HL-60/S4 treated with retinoic acid at 250 ng/mL for 4 days and 3 days (cell line): ENCODE data around the gene RALB.

Experiments used
- in situ Hi-C: fragments of 300-500 bp; cut with MboI; formaldehyde crosslinking; loops from 2 replicates; pipeline ENCODE4 v1.7.0; 2022; ENCODE audit warnings: low sequenced_read_pairs

Gene RALB

GRCh38 chr2:120262150-120262549 lies 9.5 kb downstream of the RALB start:
- in situ Hi-C loops: no loop called here

- in situ Hi-C loops: no loop called here
Observed at GRCh38 chr2:120262761-120263428, 10.2 kb downstream of the RALB start.

DNA sequence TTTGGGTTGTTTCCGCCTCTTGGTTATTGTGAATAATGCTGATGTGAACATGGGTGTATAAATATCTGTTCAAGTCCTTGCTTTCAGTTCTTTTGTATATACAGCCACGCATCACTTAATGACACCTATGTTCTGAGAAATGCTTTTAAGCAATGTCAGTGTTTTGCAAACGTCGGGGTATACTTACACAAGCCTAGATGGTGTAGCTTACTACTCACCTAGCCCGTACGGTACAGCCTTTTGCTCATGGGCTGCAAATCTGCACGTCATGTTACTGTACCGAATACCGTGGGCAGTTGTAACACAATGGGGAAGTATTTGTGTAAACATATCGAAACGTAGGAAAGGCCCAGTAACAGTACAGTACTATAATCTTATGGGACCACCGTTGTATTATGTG lies 12.4 kb downstream of the RALB start:
- in situ Hi-C loops: no loop called here

DNA sequence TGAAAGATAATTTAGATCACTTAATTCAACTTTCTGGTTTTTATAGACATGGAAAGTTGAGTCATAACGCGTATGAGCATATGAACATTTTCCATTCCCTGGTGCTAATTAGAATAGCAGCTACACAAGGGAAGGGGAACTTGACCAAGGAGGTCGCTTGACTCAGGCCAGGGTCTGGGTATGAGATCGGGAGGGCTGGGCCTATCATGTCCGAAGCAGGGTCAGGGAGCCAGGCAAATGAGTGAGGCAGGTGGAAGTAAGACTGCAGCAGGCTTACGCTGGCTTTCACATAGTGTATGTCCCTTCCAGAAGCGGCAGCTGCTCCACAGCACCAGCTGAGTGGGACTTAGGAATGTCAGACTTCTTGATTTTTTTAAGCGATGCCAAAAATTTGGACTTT lies 14.7 kb downstream of the RALB start:
- in situ Hi-C loops: no loop called here

- in situ Hi-C loops: no loop called here
Observed at GRCh38 chr2:120269076-120269744, 16.6 kb downstream of the RALB start.

- in situ Hi-C loops: no loop called here
Observed at GRCh38 chr2:120269816-120270215, 17.2 kb downstream of the RALB start.

DNA sequence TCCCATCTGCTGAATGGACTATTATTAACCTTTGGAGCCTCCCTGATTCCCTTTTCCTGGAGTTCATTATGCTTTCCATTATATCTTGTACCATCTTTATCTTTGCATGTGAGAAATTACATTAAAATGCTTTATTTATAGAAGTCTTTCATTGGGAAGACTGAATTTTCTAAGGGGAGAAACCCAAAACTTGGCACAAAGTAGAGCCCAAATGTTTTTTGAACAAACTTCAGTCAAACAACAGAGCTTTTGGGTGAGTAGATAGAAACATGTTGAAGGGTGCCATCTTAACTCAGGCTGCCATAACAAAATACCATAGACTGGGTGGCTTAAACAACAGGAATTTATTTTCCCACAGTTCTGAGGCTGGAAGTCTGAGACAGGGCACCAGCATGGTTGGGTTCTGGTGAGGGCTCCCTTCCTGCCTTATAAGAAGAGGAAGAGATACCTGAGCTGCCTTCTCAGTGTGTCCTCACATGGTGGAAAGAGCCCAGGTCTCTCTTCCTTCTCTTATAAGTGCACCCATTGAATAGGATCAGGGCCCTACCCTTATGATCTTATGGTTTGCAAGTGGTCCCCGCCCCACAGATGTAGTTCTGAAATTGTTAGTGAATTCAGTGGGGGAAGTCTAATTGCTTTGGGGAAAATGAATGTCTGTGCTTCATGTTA lies 19.2 kb downstream of the RALB start:
- in situ Hi-C loops: no loop called here

GRCh38 chr2:120272763-120273481 lies 20.3 kb downstream of the RALB start:
- in situ Hi-C loops: no loop called here

DNA sequence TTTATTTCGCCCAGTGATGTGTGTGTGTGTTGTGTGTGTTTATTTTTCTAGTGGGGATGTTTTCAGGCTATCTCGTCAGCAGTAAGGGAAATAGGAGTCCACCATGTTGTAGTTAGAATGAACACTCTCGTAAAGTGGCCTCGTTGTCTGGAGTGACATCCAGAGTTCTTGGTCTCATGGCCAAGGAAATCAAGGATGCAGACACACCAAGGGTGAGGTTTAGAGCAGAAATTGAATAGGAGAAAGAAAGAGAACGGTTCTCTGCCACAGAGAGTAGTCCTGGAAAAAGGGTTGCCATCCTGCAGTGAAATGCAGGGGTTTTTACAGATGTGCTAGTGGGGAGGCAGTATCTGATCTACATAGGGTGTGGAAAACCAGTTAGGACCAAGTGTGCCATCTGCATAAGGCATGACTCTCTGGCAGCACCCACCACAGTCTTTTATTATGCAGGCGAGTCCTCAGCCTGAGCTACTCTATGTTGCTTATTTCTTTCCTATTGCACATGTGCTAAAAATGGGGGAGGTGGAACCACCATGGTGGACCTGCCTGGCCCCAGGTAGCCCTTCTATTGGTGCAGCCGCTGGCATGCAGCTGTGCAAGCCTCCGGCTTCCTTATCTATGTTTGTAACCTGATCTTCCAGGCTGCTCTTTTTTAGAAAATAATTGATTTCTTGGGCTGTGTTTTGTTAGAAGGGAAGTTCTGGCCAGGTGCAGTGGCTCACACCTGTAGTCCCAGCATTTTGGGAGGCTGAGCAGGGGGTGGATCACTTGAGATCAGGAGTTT lies 23.2 kb downstream of the RALB start:
- in situ Hi-C loops: no loop called here

DNA sequence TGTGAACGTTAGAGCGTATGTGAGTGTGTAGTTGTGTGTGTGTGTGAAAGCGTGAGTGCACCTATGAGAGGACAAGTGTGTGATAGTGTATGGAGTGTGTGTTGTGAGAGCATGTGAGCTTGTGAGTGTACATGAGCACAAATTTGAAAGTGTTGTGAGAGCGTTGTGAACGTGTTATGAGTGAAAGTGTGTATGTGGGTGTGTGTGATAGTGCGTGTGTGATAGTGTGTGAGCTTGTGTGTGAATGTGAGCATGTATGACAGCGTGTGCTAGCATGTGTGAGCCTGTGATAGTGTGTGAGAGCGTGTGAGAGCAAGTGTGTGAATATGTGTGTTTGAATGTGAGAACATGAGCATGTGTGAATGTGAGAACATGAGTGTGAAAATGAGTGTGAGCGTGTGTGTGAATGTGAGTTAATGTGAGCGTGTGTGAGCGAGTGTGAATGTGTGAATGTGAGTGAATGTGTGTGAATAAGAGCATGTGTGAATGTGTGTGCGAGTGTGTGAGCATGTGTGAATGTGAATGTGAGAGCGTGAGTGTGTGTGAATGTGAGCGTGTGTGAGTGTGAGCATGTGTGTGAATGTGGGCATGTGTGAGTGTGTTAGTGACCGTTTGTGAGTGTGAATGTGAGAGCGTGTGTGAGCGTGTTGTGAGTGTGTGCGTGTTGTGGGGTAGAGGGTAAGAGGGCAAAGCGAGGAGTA lies 25.0 kb downstream of the RALB start:
- in situ Hi-C loops: no loop called here

GRCh38 chr2:120278901-120279300 lies 26.2 kb downstream of the RALB start:
- in situ Hi-C loops: no loop called here

GRCh38 chr2:120279708-120280107 lies 27.1 kb downstream of the RALB start:
- in situ Hi-C loops: no loop called here

DNA sequence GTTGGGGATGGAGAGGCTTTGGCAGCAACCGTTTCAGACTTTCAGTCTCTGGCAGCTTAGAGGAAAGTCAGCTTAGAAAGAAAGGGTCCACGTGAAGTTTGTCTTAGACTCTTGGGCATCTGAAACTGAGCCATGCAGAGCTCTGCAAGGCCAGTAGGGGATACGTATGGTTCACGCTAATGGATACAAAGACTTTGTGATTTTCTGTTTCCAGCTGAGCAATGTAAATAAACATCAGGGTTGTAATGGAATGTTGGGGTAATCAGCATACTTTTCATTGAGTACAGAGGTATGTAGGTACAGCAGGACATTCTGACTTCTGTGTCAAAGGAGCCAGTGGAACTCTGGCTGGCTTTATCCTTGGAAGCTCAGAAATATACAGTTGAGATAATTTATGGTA lies 31.0 kb downstream of the RALB start:
- in situ Hi-C loops: no loop called here

- in situ Hi-C loops: no loop called here
Observed at GRCh38 chr2:120285056-120285455, 32.4 kb downstream of the RALB start.

GRCh38 chr2:120287183-120288015 lies 34.7 kb downstream of the RALB start:
- in situ Hi-C loops: no loop called here

GRCh38 chr2:120288016-120288373 lies 35.3 kb downstream of the RALB start:
- in situ Hi-C loops: no loop called here

DNA sequence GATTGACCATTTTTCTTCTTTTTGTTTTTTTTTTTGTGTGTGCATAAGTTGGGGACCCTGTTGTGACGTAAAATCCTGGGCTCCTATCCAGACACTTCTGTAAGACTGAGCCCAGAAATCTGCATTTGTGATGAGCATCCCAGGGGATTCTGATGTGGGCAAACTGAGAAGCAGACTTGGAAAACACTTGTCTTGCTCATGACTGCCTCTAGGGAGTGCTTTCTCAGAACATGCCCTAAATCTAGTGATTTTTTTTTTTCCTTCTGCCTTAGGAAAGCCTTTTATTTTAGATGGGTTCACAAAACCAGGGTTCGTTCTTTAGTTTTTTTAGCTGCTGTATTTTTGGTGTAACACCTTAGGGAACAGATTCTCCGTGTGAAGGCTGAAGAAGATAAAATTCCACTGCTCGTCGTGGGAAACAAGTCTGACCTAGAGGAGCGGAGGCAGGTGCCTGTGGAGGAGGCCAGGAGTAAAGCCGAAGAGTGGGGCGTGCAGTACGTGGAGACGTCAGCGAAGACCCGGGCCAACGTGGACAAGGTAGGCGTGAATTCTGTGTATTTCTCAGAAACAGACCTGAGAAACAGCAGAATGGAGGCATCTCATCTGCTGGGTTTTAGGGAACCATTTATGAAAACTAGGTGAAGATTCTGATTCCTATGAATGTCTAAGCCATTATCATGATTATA lies 36.7 kb downstream of the RALB start:
- in situ Hi-C loops: no loop called here

GRCh38 chr2:120290737-120291136 lies 38.1 kb downstream of the RALB start:
- in situ Hi-C loops: no loop called here
